Measurements from ENCODE around the gene NDUFS8. TPM values are rescaled to one million over a fixed set of nuclear protein-coding genes. Genes with fewer than 3 reads are reported as not detected.

Gene NDUFS8
- total RNA-seq, 1 donor from 2014 or later, result 144 TPM

DNA sequence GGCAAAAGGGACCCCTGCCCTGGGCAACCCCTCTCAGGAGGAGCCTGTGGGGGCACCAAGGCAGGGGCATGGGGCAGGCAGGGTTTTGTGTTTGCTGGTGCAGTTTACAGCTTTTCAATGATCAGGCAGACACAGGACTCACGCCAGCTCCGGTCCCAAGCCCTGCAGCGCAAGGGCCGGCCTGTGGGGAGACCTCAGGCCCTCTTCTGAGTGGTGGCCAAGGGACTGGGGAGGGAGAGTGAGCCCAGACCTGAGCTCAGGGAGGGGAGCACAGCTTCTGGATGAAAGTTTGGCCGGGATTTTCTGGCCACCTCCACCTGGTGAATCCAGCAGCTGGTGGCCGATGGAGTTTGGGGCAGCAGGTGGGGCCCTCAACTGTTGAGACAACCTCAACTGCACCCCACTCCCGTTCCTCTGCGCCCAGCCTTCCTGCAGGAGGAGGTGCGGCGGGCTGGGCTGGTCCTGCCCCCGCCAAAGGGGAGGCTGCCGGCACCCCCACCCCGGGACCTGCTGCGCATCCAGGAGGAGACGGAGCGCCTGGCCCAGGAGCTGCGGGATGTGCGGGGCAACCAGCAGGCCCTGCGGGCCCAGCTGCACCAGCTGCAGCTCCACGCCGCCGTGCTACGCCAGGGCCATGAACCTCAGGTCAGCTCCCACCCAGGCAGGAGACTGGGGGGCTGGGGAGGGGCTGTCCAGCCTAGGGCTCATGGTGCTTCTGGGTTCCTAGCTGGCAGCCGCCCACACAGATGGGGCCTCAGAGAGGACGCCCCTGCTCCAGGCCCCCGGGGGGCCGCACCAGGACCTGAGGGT lies 11.9 kb downstream of the NDUFS8 start:
- DNase-seq (ENCODE audit: low spot score), result no peak
- peaks cover 3% of the 10 kb centered on the region for H3K36me3 Mint-ChIP-seq (ENCODE audit: low read depth, unreplicated experiment)
- H3K27me3 Mint-ChIP-seq (ENCODE audit: unreplicated experiment), result peaks cover 6% of the 10 kb centered on the region
- TF ChIP-seq, protein P1, sequence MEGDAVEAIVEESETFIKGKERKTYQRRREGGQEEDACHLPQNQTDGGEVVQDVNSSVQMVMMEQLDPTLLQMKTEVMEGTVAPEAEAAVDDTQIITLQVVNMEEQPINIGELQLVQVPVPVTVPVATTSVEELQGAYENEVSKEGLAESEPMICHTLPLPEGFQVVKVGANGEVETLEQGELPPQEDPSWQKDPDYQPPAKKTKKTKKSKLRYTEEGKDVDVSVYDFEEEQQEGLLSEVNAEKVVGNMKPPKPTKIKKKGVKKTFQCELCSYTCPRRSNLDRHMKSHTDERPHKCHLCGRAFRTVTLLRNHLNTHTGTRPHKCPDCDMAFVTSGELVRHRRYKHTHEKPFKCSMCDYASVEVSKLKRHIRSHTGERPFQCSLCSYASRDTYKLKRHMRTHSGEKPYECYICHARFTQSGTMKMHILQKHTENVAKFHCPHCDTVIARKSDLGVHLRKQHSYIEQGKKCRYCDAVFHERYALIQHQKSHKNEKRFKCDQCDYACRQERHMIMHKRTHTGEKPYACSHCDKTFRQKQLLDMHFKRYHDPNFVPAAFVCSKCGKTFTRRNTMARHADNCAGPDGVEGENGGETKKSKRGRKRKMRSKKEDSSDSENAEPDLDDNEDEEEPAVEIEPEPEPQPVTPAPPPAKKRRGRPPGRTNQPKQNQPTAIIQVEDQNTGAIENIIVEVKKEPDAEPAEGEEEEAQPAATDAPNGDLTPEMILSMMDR (IDR thresholded peaks at IDR 0.05; ENCODE audit: unreplicated experiment), result no peak
- H3K4me3 Mint-ChIP-seq (ENCODE audit: unreplicated experiment), result no peak overlapping the region
- peaks cover 8% of the 10 kb centered on the region for H3K4me1 Mint-ChIP-seq (ENCODE audit: unreplicated experiment)
- H3K27ac Mint-ChIP-seq (ENCODE audit: unreplicated experiment), result no peak overlapping the region
- H3K9me3 Mint-ChIP-seq (ENCODE audit: unreplicated experiment), result no peaks in the 10 kb centered on the region

DNA sequence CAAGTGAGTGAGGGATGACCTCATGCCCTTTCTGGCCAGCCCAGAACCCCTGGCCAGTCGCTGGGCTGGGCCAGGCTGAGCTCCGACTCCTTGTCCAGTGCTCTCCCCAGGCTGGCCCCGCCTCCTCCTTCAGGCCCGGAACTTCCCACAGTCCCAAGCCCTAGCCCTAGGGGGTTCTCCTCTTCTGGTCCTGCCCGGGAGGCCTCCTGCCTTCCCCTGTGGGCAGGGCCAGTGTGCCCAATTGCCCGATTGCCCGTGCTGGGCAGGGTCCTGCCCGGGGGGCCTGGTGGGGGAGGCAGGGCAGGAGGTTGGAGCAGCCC lies 12.5 kb downstream of the NDUFS8 start:
- Mint-ChIP-seq H3K9me3 (ENCODE audit: unreplicated experiment) (no peaks in the 10 kb centered on the region), H3K4me1 (ENCODE audit: unreplicated experiment) (peaks cover 5% of the 10 kb centered on the region), H3K27ac (ENCODE audit: unreplicated experiment) (no peak overlapping the region), H3K4me3 (ENCODE audit: unreplicated experiment) (no peak overlapping the region), H3K36me3 (ENCODE audit: low read depth, unreplicated experiment) (peaks cover 3% of the 10 kb centered on the region), H3K27me3 (ENCODE audit: unreplicated experiment) (peaks cover 4% of the 10 kb centered on the region)
- TF ChIP-seq, protein P1 (IDR thresholded peaks at IDR 0.05; ENCODE audit: unreplicated experiment), result no peak
- DNase-seq (ENCODE audit: low spot score), result no peak

- no peak overlapping the region for H3K27ac Mint-ChIP-seq (ENCODE audit: unreplicated experiment)
- peaks cover 6% of the 10 kb centered on the region for H3K27me3 Mint-ChIP-seq (ENCODE audit: unreplicated experiment)
- TF ChIP-seq, protein P1 (IDR thresholded peaks at IDR 0.05; ENCODE audit: unreplicated experiment), result no peak
- no peak for DNase-seq (ENCODE audit: low spot score)
- no peak overlapping the region for H3K4me3 Mint-ChIP-seq (ENCODE audit: unreplicated experiment)
- H3K36me3 Mint-ChIP-seq (ENCODE audit: low read depth, unreplicated experiment), result peaks cover 3% of the 10 kb centered on the region
- H3K9me3 Mint-ChIP-seq (ENCODE audit: unreplicated experiment), result no peaks in the 10 kb centered on the region
- H3K4me1 Mint-ChIP-seq (ENCODE audit: unreplicated experiment), result peaks cover 5% of the 10 kb centered on the region
Observed at GRCh38 chr11:68043349-68044144, 13.1 kb downstream of the NDUFS8 start.

DNA sequence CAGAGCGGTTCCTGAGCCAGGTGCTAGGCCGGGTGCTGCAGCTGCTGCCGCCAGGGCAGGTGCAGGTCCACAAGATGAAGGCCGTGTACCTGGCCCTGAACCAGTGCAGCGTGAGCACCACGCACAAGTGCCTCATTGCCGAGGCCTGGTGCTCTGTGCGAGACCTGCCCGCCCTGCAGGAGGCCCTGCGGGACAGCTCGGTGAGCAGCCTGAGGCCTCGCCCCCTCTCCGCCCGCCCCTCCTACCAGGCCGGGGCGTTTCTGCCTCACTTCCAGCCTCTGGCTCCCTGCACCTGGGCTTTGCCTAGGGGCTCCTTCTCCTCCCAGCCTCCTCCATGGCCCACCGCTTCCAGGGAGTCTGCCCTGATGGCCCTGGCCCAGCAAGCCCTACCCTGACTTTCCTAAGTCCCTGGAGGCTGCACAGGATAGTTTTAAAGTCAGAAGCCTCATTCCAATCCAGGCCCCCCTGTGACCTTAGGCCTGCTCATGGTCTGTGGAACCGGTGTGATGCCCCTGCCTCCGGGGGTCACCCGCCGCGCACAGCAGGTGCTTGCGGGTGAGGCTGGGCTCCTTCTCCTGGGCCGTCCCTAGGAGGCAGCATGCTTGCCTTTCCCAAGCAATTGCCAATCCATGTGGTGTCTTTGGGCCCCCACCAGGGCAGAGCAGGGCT lies 13.8 kb downstream of the NDUFS8 start:
- no peak overlapping the region for H3K4me3 Mint-ChIP-seq (ENCODE audit: unreplicated experiment)
- TF ChIP-seq, protein P1 (IDR thresholded peaks at IDR 0.05; ENCODE audit: unreplicated experiment), result no peak
- peaks cover 3% of the 10 kb centered on the region for H3K36me3 Mint-ChIP-seq (ENCODE audit: low read depth, unreplicated experiment)
- H3K4me1 Mint-ChIP-seq (ENCODE audit: unreplicated experiment), result peaks cover 5% of the 10 kb centered on the region
- H3K9me3 Mint-ChIP-seq (ENCODE audit: unreplicated experiment), result no peaks in the 10 kb centered on the region
- peaks cover 6% of the 10 kb centered on the region for H3K27me3 Mint-ChIP-seq (ENCODE audit: unreplicated experiment)
- DNase-seq (ENCODE audit: low spot score), result no peak
- H3K27ac Mint-ChIP-seq (ENCODE audit: unreplicated experiment), result no peak overlapping the region

All from endothelial cell (in vitro differentiated cells).